ENCODE results near the gene KHSRP.
A peak's percentile ranks its signal among the peaks of the same experiment; 100 is the strongest.

GRCh38 chr19:6460099-6460884, 35.7 kb upstream of the KHSRP start:
- TF ChIP-seq POLR2A (IDR thresholded peaks at IDR 0.05) (no peak), CTCF (IDR thresholded peaks at IDR 0.05) (peak in 2 of 3 experiments; percentile 28 to 66), POLR2AphosphoS5 (IDR thresholded peaks at IDR 0.05; ENCODE audit: insufficient read depth in 1 of 2, low read depth in 1 of 2) (peak; percentile 71 to 83)

Data from vagina (tissue), 2 donors.